Muscle layer of colon (tissue), 2 donors: ENCODE data around the gene GRIK3.

Experiments
- H3K27ac ChIP-seq: one replicate; pipeline ENCODE4 v1.7.0; 2013; ENCODE audit warnings: low read depth, mild to moderate bottlenecking, low read length, moderate library complexity
- H3K27me3 ChIP-seq, 2 donors: one replicate each; pipeline ENCODE4 v1.7.0; 2013; ENCODE audit warnings: low read length in 2 of 2, mild to moderate bottlenecking in 2 of 2; ENCODE audit not compliant: insufficient read depth in 2 of 2, control insufficient read depth in 1 of 2
- H3K36me3 ChIP-seq: one replicate; pipeline ENCODE4 v1.7.0; 2013; ENCODE audit warnings: mild to moderate bottlenecking, low read length; ENCODE audit not compliant: insufficient read depth
- H3K4me1 ChIP-seq: one replicate; pipeline ENCODE4 v1.7.0; 2013; ENCODE audit warnings: mild to moderate bottlenecking, low read length; ENCODE audit not compliant: insufficient read depth
- H3K4me3 ChIP-seq, 2 donors: one replicate each; pipeline ENCODE4 v1.7.0; 2013; ENCODE audit warnings: low read length in 2 of 2, low read depth in 1 of 2, mild to moderate bottlenecking in 1 of 2, moderate library complexity in 1 of 2
- H3K9ac ChIP-seq: one replicate; pipeline ENCODE4 v1.7.0; 2013; ENCODE audit warnings: low read length
- H3K9me3 ChIP-seq: one replicate; pipeline ENCODE4 v1.7.0; 2013; ENCODE audit warnings: mild to moderate bottlenecking, low read length
- donor health status: abdominal sarcoma.
- donor health status: Adenocarcinoma of cecum.

Gene GRIK3

DNA sequence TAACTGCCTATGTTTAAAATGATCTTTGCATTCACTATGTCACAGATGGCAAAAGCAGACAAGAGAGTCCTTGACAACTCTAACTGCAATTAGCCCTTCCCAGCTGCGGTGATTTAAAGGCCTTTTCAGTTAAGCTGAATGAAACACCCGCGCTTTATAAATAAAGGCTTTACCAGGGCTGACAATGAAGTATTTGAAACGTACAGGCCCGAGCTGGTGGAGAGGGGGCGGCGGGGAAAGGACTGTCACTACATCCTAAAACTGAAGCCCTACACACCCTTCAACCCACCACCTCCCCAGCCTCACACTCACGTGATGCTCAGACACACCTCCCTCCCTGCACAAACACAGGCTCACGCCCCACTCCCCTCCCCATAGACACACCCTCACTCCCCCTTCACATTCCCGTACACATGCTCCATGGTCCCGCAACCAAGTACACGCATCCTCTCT, 45.5 kb downstream of the GRIK3 start:
- Histone ChIP-seq H3K36me3 (no peaks in the 10 kb centered on the region), H3K9ac (no peak overlapping the region), H3K4me3 (no peak overlapping the region), H3K27ac (no peak overlapping the region), H3K4me1 (peaks cover 19% of the 10 kb centered on the region), H3K27me3 (peaks cover 0 to 7% of the 10 kb centered on the region in 2 donors), H3K9me3 (no peaks in the 10 kb centered on the region)

- Histone ChIP-seq H3K27ac (no peak overlapping the region), H3K27me3 (peaks cover 0 to 7% of the 10 kb centered on the region in 2 donors), H3K4me3 (no peak overlapping the region), H3K9ac (no peak overlapping the region), H3K36me3 (no peaks in the 10 kb centered on the region), H3K9me3 (no peaks in the 10 kb centered on the region), H3K4me1 (peaks cover 19% of the 10 kb centered on the region)
Observed at GRCh38 chr1:36988321-36988720, 46.0 kb downstream of the GRIK3 start.

- peaks cover 19% of the 10 kb centered on the region for H3K4me1 ChIP-seq
- no peak overlapping the region for H3K27ac ChIP-seq
- no peak overlapping the region for H3K9ac ChIP-seq
- peaks cover 0 to 7% of the 10 kb centered on the region in 2 donors for H3K27me3 ChIP-seq
- H3K4me3 ChIP-seq: no peak overlapping the region
- no peaks in the 10 kb centered on the region for H3K36me3 ChIP-seq
- no peaks in the 10 kb centered on the region for H3K9me3 ChIP-seq
Observed at GRCh38 chr1:36987276-36987675, 47.0 kb downstream of the GRIK3 start.

DNA sequence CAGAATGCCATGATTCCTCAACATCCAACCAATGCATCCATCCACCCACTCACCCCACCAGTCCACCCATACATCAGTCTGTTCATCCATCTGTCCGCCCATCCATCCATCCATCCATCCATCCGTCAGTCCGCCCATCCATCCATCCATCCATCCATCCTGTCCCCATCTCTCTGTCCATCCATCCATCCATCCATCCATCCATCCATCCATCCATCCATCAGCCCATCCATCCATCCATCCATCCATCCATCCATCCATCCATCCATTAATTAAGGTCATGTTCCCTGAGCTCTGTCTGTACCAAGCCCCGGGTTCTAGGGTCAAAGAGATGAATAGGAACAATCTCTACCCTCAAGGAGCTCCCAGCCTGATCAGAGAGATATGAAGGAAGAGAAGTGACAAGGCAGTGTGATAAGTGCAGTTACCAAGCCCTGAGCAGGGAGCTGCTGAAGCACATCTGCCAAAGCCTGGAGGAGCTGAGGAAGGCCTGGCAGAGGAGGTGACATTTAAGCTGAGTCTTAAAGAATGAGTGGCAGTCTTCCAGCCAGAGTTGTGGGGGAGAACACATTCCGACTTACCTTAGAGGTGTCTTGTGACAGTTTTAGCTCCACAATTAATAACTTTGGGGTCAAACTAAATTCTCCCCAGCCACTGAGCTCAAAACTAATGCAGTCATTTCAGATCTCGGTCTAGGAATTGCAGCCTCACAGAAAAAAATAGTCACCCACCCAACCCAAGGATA, 47.9 kb downstream of the GRIK3 start:
- peaks cover 0 to 13% of the 10 kb centered on the region in 2 donors for H3K27me3 ChIP-seq
- H3K27ac ChIP-seq: no peak overlapping the region
- H3K4me1 ChIP-seq: peaks cover 19% of the 10 kb centered on the region
- no peaks in the 10 kb centered on the region for H3K36me3 ChIP-seq
- H3K9ac ChIP-seq: no peak overlapping the region
- no peaks in the 10 kb centered on the region for H3K9me3 ChIP-seq
- no peak overlapping the region for H3K4me3 ChIP-seq

DNA sequence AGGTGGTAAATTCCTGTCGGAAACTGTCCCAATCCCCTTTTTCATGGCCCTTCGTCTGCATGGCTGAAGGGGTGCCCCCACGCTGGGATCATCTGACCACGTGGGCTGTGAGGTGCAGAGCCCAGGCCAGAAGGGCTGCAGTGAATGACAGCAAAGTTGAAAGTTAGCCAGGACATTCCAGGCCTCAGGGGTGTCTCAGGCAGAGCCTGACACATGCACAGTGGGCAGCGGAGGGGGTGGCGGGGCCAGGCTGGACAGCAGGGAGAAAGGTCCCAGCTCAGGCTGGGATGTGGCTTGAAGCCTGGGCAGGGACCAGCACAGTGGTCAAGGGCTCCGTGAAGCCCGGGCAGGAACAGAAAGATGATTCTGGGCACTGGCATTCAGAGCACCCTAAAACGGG, 49.6 kb downstream of the GRIK3 start:
- H3K4me1 ChIP-seq: peaks cover 17% of the 10 kb centered on the region
- H3K36me3 ChIP-seq: no peaks in the 10 kb centered on the region
- H3K27me3 ChIP-seq: peaks cover 0 to 20% of the 10 kb centered on the region in 2 donors
- H3K9ac ChIP-seq: no peak overlapping the region
- no peaks in the 10 kb centered on the region for H3K9me3 ChIP-seq
- H3K27ac ChIP-seq: no peak overlapping the region
- H3K4me3 ChIP-seq: no peak overlapping the region

DNA sequence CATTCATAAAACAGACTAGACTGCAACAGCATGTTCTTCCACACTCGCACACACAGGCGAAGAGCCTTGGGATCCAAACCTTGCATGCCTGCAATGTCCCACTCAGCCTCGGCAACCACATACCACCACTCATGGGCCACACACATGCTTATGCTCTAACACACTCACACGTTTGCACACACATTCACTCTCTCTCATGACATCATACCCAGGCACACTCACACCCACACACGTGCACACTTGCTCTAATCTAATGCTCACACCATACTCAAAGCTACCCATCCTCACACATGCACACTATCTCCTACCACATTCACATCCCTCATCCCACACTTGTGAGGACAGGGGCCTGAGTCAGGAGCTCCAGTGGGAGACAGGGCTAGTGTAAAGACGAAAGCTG, 50.3 kb downstream of the GRIK3 start:
- Histone ChIP-seq H3K27me3 (peaks cover 0 to 20% of the 10 kb centered on the region in 2 donors), H3K9ac (no peak overlapping the region), H3K4me1 (peaks cover 10% of the 10 kb centered on the region), H3K9me3 (no peaks in the 10 kb centered on the region), H3K36me3 (no peaks in the 10 kb centered on the region), H3K27ac (no peak overlapping the region), H3K4me3 (no peak overlapping the region)

- no peak overlapping the region for H3K9ac ChIP-seq
- H3K27ac ChIP-seq: no peak overlapping the region
- no peaks in the 10 kb centered on the region for H3K36me3 ChIP-seq
- peaks cover 0 to 20% of the 10 kb centered on the region in 2 donors for H3K27me3 ChIP-seq
- H3K4me1 ChIP-seq: no peaks in the 10 kb centered on the region
- no peak overlapping the region for H3K4me3 ChIP-seq
- H3K9me3 ChIP-seq: no peaks in the 10 kb centered on the region
Observed at GRCh38 chr1:36982709-36983108, 51.6 kb downstream of the GRIK3 start.

- Histone ChIP-seq H3K4me1 (no peaks in the 10 kb centered on the region), H3K9me3 (no peaks in the 10 kb centered on the region), H3K4me3 (no peak overlapping the region), H3K36me3 (no peaks in the 10 kb centered on the region), H3K27ac (no peak overlapping the region), H3K27me3 (peaks cover 0 to 20% of the 10 kb centered on the region in 2 donors), H3K9ac (no peak overlapping the region)
Observed at GRCh38 chr1:36981771-36982622, 52.3 kb downstream of the GRIK3 start.

DNA sequence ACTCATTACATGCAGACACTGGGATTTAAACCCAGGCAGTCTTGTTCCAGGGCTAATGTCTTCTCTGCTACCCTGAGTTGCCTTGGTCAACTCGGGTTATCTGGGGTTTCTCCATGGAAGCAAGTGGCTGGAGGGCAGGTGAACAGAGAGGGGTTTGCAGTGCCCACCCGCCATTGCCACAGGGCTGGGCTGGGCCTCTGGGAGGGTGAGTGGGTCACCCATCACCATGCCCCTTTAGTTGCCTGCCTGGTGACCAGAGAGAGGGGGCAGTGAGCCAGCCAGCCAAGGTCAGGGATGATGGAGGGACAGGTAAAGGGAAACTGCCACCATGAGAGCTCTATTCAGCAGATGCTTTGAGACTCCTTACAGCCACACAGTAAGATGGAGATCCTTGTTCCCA, 53.2 kb downstream of the GRIK3 start:
- H3K4me3 ChIP-seq: no peak overlapping the region
- no peaks in the 10 kb centered on the region for H3K4me1 ChIP-seq
- no peaks in the 10 kb centered on the region for H3K36me3 ChIP-seq
- no peaks in the 10 kb centered on the region for H3K9me3 ChIP-seq
- no peak overlapping the region for H3K9ac ChIP-seq
- no peak overlapping the region for H3K27ac ChIP-seq
- H3K27me3 ChIP-seq: peaks cover 0 to 20% of the 10 kb centered on the region in 2 donors

GRCh38 chr1:36977731-36978406, 56.4 kb downstream of the GRIK3 start:
- H3K9me3 ChIP-seq: no peaks in the 10 kb centered on the region
- no peak overlapping the region for H3K4me3 ChIP-seq
- H3K36me3 ChIP-seq: no peaks in the 10 kb centered on the region
- peaks cover 0 to 13% of the 10 kb centered on the region in 2 donors for H3K27me3 ChIP-seq
- no peaks in the 10 kb centered on the region for H3K4me1 ChIP-seq
- H3K9ac ChIP-seq: no peak overlapping the region
- H3K27ac ChIP-seq: no peak overlapping the region

DNA sequence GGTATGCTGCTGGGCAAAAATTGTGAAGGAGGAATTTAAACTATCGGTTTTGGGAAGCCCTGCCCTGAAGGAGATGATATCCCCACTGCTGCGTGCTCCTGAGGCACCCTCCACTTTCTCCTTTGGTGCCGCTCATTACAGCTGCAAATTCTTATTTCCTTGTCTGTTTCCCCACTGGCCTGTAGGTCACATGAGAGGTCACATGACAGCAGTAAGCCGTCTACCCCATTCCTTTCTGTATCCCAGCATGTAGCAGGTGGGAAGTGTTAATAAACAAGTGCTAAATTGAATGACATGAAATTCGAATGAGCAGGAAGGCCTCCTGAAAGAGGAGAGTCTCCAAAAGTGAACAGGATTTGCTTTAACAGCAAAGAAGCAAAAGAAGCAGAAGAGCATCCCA, 58.7 kb downstream of the GRIK3 start:
- H3K9ac ChIP-seq: no peak overlapping the region
- no peaks in the 10 kb centered on the region for H3K27me3 ChIP-seq
- H3K4me1 ChIP-seq: no peaks in the 10 kb centered on the region
- no peak overlapping the region for H3K4me3 ChIP-seq
- no peaks in the 10 kb centered on the region for H3K36me3 ChIP-seq
- no peak overlapping the region for H3K27ac ChIP-seq
- no peaks in the 10 kb centered on the region for H3K9me3 ChIP-seq
